Chondrocyte (in vitro differentiated cells): ENCODE measurements around the gene MAN1B1. TPM values are rescaled to one million over a fixed set of nuclear protein-coding genes. Genes with fewer than 3 reads are reported as not detected.

ENCODE experiments used
- DNase-seq: peaks from one replicate; pipeline ENCODE4 v3.0.0; 2021; ENCODE audit warnings: mixed read lengths, low spot score
- H3K27ac Mint-ChIP-seq: one replicate; pipeline ENCODE4 v1.8.0; 2021; ENCODE audit warnings: mild to moderate bottlenecking, moderate library complexity, mixed read lengths; ENCODE audit not compliant: unreplicated experiment
- H3K27me3 Mint-ChIP-seq: 2 replicates; pipeline ENCODE4 v1.8.0; 2021; ENCODE audit warnings: low read depth, mixed read lengths
- H3K36me3 Mint-ChIP-seq: 2 replicates; pipeline ENCODE4 v1.8.0; 2021; ENCODE audit warnings: low read depth, mixed read lengths
- H3K4me1 Mint-ChIP-seq: 2 replicates; pipeline ENCODE4 v1.8.0; 2021; ENCODE audit warnings: low read depth, mild to moderate bottlenecking, mixed read lengths
- H3K4me3 Mint-ChIP-seq: one replicate; pipeline ENCODE4 v1.8.0; 2021; ENCODE audit warnings: mild to moderate bottlenecking, moderate library complexity, mixed read lengths; ENCODE audit not compliant: unreplicated experiment
- H3K9me3 Mint-ChIP-seq: 2 replicates; pipeline ENCODE4 v1.8.0; 2021; ENCODE audit warnings: low read depth, mixed read lengths
- CTCF ChIP-seq: fragments of 200-600 bp; sonication (generic); IDR thresholded peaks from 2 replicates; pipeline ENCODE4 v1.5.0; 2021; ENCODE audit warnings: antibody characterized with exemption, mild to moderate bottlenecking, moderate library complexity
- total RNA-seq: library from RNA; stranded (reverse); gene quantifications from 3 replicates; pipeline ENCODE4 v1.2.1, GENCODE V29; 2021

MAN1B1 gene
- total RNA-seq, 1 donor from 2014 or later, result 117 TPM

GRCh38 chr9:137136261-137136880, 49.6 kb downstream of the MAN1B1 start:
- no peak for TF ChIP-seq CTCF
- H3K27ac Mint-ChIP-seq, result no peak overlapping the region
- peak; percentile 79 for DNase-seq
- H3K4me1 Mint-ChIP-seq, result no peaks in the 10 kb centered on the region
- no peaks in the 10 kb centered on the region for H3K9me3 Mint-ChIP-seq
- peaks cover 31% of the 10 kb centered on the region for H3K27me3 Mint-ChIP-seq
- no peak overlapping the region for H3K4me3 Mint-ChIP-seq
- H3K36me3 Mint-ChIP-seq, result no peaks in the 10 kb centered on the region

- H3K4me3 Mint-ChIP-seq, result no peak overlapping the region
- H3K9me3 Mint-ChIP-seq, result no peaks in the 10 kb centered on the region
- H3K4me1 Mint-ChIP-seq, result no peaks in the 10 kb centered on the region
- H3K36me3 Mint-ChIP-seq, result no peaks in the 10 kb centered on the region
- H3K27me3 Mint-ChIP-seq, result peaks cover 34% of the 10 kb centered on the region
- TF ChIP-seq CTCF, result no peak
- H3K27ac Mint-ChIP-seq, result no peak overlapping the region
- peak; percentile 77 for DNase-seq
Observed at GRCh38 chr9:137136881-137137607, 50.3 kb downstream of the MAN1B1 start.

DNA sequence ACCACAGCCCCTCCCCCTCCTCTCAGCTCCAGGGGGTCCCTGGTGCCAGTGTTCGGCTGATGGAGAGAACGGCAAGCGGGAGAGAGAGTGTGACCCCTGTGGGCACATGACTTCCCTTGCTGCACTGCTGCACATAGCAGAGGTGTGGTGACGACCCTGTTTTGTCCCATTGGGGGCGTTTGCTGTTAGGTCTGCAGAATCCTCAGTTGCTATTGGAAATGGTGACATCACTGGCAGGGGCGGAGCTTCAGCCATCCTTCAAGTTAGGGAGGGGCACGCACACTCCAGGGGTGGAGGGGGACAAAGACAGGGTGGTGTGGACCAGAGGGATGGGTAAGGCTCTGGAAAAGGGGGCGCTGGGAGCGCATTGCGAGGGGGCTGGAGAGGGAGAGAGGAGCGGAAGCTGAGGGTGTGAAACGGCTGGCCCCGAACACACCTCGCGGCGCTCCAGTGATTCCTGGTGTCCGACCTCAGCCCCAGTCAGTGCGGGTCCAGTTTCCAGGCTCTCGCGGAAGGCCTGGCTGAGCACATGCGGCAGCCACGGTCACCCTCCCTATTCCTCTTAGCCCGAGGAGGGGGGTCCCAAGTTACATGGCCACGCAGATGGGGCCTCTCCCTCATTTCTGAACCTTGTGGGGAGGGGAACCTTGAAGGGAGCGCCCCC, 51.4 kb downstream of the MAN1B1 start:
- Mint-ChIP-seq H3K9me3 (no peaks in the 10 kb centered on the region), H3K4me1 (no peaks in the 10 kb centered on the region), H3K27ac (no peak overlapping the region), H3K4me3 (no peak overlapping the region), H3K27me3 (peaks cover 37% of the 10 kb centered on the region), H3K36me3 (no peaks in the 10 kb centered on the region)
- peak; percentile 75 for DNase-seq
- no peak for TF ChIP-seq CTCF

DNA sequence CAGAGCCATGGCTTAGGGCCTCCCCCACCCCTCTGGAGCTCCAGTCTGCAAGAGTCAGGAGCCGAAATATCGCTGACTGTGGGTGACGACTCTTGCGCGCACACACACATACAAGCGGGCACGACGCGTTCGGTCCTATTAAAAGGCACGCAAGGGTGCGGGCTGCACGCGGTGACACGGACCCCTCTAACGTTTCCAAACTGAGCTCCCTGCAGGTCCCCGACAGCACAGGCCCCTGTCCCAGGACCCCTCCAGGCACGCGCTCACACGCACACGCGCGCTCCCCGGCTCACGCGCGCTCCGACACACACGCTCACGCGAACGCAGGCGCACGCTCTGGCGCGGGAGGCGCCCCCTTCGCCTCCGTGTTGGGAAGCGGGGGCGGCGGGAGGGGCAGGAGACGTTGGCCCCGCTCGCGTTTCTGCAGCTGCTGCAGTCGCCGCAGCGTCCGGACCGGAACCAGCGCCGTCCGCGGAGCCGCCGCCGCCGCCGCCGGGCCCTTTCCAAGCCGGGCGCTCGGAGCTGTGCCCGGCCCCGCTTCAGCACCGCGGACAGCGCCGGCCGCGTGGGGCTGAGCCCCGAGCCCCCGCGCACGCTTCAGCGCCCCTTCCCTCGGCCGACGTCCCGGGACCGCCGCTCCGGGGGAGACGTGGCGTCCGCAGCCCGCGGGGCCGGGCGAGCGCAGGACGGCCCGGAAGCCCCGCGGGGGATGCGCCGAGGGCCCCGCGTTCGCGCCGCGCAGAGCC, 52.1 kb downstream of the MAN1B1 start, which contains the start of gene GRIN1:
Gene GRIN1 (plus strand): TSS at position 433 of the 746 bp plus-strand sequence. CDS start 333 bp downstream, outside the sequence.
- H3K9me3 Mint-ChIP-seq, result no peaks in the 10 kb centered on the region
- H3K4me3 Mint-ChIP-seq, result no peak within 1 kb of the TSS
- no peak within 1 kb of the TSS for H3K27ac Mint-ChIP-seq
- no peaks in the 10 kb centered on the region for H3K36me3 Mint-ChIP-seq
- peaks cover 41% of the 10 kb centered on the region for H3K27me3 Mint-ChIP-seq
- no peak for TF ChIP-seq CTCF
- DNase-seq, result peak; percentile 77
- H3K4me1 Mint-ChIP-seq, result no peaks in the 10 kb centered on the region
